Left forelimb (tissue), 1 donor: ENCODE data around the gene ZNF254.
"Not testable (repeated sequence)": the region's sequence is repeated elsewhere in the genome, so short reads cannot be mapped to it uniquely, and the experiment has no call there.

Experiments used
- DNase-seq: peaks from one replicate; pipeline ENCODE4 v3.0.0-alpha.2; 2018; ENCODE audit warnings: low spot score

ZNF254 gene

GRCh38 chr19:24072720-24073119 lies 14.3 kb upstream of the ZNF254 start:
- DNase-seq, result no peak

- no peak for DNase-seq
Observed at GRCh38 chr19:24073807-24074206, 13.2 kb upstream of the ZNF254 start.

- DNase-seq, result no peak
Observed at GRCh38 chr19:24074720-24075454, 12.1 kb upstream of the ZNF254 start.

GRCh38 chr19:24075530-24075929 lies 11.5 kb upstream of the ZNF254 start:
- not testable (repeated sequence) for DNase-seq

- no peak for DNase-seq
Observed at GRCh38 chr19:24078680-24079079, 8.3 kb upstream of the ZNF254 start.

- DNase-seq, result no peak
Observed at GRCh38 chr19:24081056-24081455, 5.9 kb upstream of the ZNF254 start.

- no peak for DNase-seq
Observed at GRCh38 chr19:24098359-24098758, 11.4 kb downstream of the ZNF254 start.

- DNase-seq, result no peak
Observed at GRCh38 chr19:24099829-24100228, 12.8 kb downstream of the ZNF254 start.

- not testable (repeated sequence) for DNase-seq
Observed at GRCh38 chr19:24100597-24100996, 13.6 kb downstream of the ZNF254 start.

GRCh38 chr19:24101459-24102115 lies 14.6 kb downstream of the ZNF254 start:
- no peak for DNase-seq

- DNase-seq, result no peak
Observed at GRCh38 chr19:24127601-24128000, 40.6 kb downstream of the ZNF254 start.

- no peak for DNase-seq
Observed at GRCh38 chr19:24140099-24140498, 53.1 kb downstream of the ZNF254 start.

- no peak for DNase-seq
Observed at GRCh38 chr19:24140591-24140990, 53.6 kb downstream of the ZNF254 start.

GRCh38 chr19:24141612-24142011 lies 54.6 kb downstream of the ZNF254 start:
- DNase-seq, result no peak

GRCh38 chr19:24142771-24143170 lies 55.8 kb downstream of the ZNF254 start:
- no peak for DNase-seq

- no peak for DNase-seq
Observed at GRCh38 chr19:24159707-24160106, 72.7 kb downstream of the ZNF254 start.

GRCh38 chr19:24166055-24166454 lies 79.1 kb downstream of the ZNF254 start:
- DNase-seq, result no peak

GRCh38 chr19:24173882-24174281 lies 86.9 kb downstream of the ZNF254 start:
- no peak for DNase-seq

- no peak for DNase-seq
Observed at GRCh38 chr19:24177686-24178085, 90.7 kb downstream of the ZNF254 start.

- DNase-seq, result no peak
Observed at GRCh38 chr19:24178207-24178606, 91.2 kb downstream of the ZNF254 start.
